ENCODE measurements around the gene SLC25A51. TPM values are rescaled to one million over a fixed set of nuclear protein-coding genes. Genes with fewer than 3 reads are reported as not detected.

SLC25A51 gene
- polyA plus RNA-seq, 2 of the 4 experiments (the other 2 are of a cell fraction) = 17.2 to 24.3 TPM

- no peak for TF ChIP-seq MAFK (IDR thresholded peaks at IDR 0.05; ENCODE audit: partially characterized antibody)
- no peak for TF ChIP-seq SREBF2 (IDR thresholded peaks at IDR 0.05)
- no peak for TF ChIP-seq HEYL (CRISPR knock-in tag; IDR thresholded peaks at IDR 0.05)
- TF ChIP-seq HOXB13 (CRISPR knock-in tag; IDR thresholded peaks at IDR 0.05; ENCODE audit: low read depth) = no peak
- TF ChIP-seq CEBPB (IDR thresholded peaks at IDR 0.05) = no peak
- TF ChIP-seq FOSL2 (IDR thresholded peaks at IDR 0.05) = no peak
- TF ChIP-seq FOSL2 (CRISPR knock-in tag; IDR thresholded peaks at IDR 0.05) = no peak
- POLR2A ChIA-PET = no interaction called here
- Histone ChIP-seq H3K4me2 (peak overlapping the region; percentile 57), H3K4me3 (no peak overlapping the region), H3K27ac (peak overlapping the region; percentile 63 to 76; a peak in 4 of 6 replicates), H3K9me3 (no peaks in the 10 kb centered on the region), H3K4me1 (peaks cover 56% of the 10 kb centered on the region)
- CTCF ChIA-PET = interaction anchor here (4.2 kb wide), 1 partner anchor 31 kb away, joined by 20 read pairs; no protein-coding TSS in a partner anchor
- ATAC-seq = peak in 1 of 2 experiments; percentile 4; a peak in 2 of 6 replicates
- 73% methylated on average over 7 of the region's 9 CpGs for WGBS (ENCODE audit: missing lambda C conversion rate)
- FAIRE-seq = no peak
- DNase-seq (ENCODE audit: low read depth in 1 of 2, low spot score in 1 of 2) = no peak
Measured at GRCh38 chr9:37944671-37945481, 40.9 kb upstream of the SLC25A51 start.

GRCh38 chr9:37944266-37944650, 40.3 kb upstream of the SLC25A51 start:
- no peaks in the 10 kb centered on the region for H3K9me3 ChIP-seq
- ChIA-PET CTCF (interaction anchor here (1.1 to 1.2 kb wide), 2 partner anchors 10 to 125 kb away, joined by 3 to 4 read pairs; partner anchors contain the start of gene SHB), POLR2A (no interaction called here)
- no peak for FAIRE-seq
- H3K4me2 ChIP-seq = peak overlapping the region; percentile 57
- peak overlapping the region; percentile 63 to 76; a peak in 5 of 6 replicates for H3K27ac ChIP-seq
- H3K4me3 ChIP-seq = no peak overlapping the region
- TF ChIP-seq MAX (IDR thresholded peaks at IDR 0.05) (no peak), E2F6 (IDR thresholded peaks at IDR 0.05; ENCODE audit: borderline replicate concordance, low read depth) (no peak), HOXA7 (CRISPR knock-in tag; IDR thresholded peaks at IDR 0.05) (no peak), CHD4 (IDR thresholded peaks at IDR 0.05; ENCODE audit: borderline replicate concordance) (no peak), JUN (IDR thresholded peaks at IDR 0.05) (no peak), ELK1 (IDR thresholded peaks at IDR 0.05; ENCODE audit: low read depth, low read length) (no peak)
- ATAC-seq = 0 out of 6 replicates have a peak, but pooled peaks of 1 of the 2 experiments have one; percentile 10
- peaks cover 55% of the 10 kb centered on the region for H3K4me1 ChIP-seq
- 68% methylated on average over 7 of the region's 7 CpGs for WGBS (ENCODE audit: missing lambda C conversion rate)
- DNase-seq (ENCODE audit: low read depth in 1 of 2, low spot score in 1 of 2) = no peak

GRCh38 chr9:37943345-37944265, 39.7 kb upstream of the SLC25A51 start:
- no peak for FAIRE-seq
- TF ChIP-seq EHMT2 (IDR thresholded peaks at IDR 0.05; ENCODE audit: low read depth) (no peak), RFX5 (IDR thresholded peaks at IDR 0.05) (no peak), BCL3 (IDR thresholded peaks at IDR 0.05) (0 out of 3 replicates have a peak, but pooled peaks have one; percentile 20), EP300 (IDR thresholded peaks at IDR 0.05) (peak in 1 of 2 experiments; percentile 10; a peak in 1 of 5 replicates), KDM1A (IDR thresholded peaks at IDR 0.05; ENCODE audit: low read depth) (no peak), SMC3 (IDR thresholded peaks at IDR 0.05) (no peak), USF2 (IDR thresholded peaks at IDR 0.05) (no peak), HMGXB4 (CRISPR knock-in tag; IDR thresholded peaks at IDR 0.05; ENCODE audit: borderline replicate concordance) (no peak), PBX3 (IDR thresholded peaks at IDR 0.05) (no peak), ZFP36 (IDR thresholded peaks at IDR 0.05; ENCODE audit: borderline replicate concordance, partially characterized antibody) (no peak), JUN (IDR thresholded peaks at IDR 0.05) (no peak)

More at GRCh38 chr9:37943345-37944265, 39.7 kb upstream of the SLC25A51 start:
- DNase-seq (ENCODE audit: low read depth in 1 of 2, low spot score in 1 of 2) = no peak
- WGBS (ENCODE audit: missing lambda C conversion rate) = 63% methylated on average over 11 of the region's 12 CpGs
- ChIA-PET CTCF (interaction anchor here (0.7 to 1.6 kb wide), 5 partner anchors 9 to 125 kb away, joined by 3 to 7 read pairs (median 3); partner anchors contain the start of gene SHB), POLR2A (no interaction called here)
- H3K4me2 ChIP-seq = peak overlapping the region; percentile 57
- ATAC-seq = peak; percentile 4 to 52; a peak in 3 of 6 replicates
- H3K27ac ChIP-seq = peak overlapping the region; percentile 63 to 76; a peak in 5 of 6 replicates
- H3K9me3 ChIP-seq = no peaks in the 10 kb centered on the region
- H3K4me3 ChIP-seq = no peak overlapping the region
- H3K4me1 ChIP-seq = peaks cover 60% of the 10 kb centered on the region

Data from A549 (cell line).